ENCODE results near the gene CCSER2.

DNA sequence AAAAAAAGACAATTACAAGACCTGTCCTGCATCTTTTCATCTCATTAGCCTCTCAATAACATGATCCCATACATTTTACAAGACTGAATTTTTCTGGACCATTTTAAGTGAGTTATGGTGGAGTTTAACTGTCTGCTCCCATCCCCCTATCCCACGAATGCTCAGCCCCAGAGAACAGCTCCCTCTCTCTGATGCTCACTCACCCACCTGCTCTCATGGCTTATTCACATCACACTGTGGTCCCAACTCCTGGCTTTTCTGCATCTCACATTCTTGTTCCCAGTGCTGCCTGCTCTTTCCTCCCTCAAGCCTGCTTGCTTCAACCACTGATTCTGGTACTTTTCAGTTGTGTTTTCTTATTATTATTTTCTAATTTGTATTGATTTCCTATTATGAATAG, 20.4 kb upstream of the CCSER2 start:
- TF ChIP-seq EP300 (IDR thresholded peaks at IDR 0.05; ENCODE audit: borderline replicate concordance in 1 of 2, low read depth in 1 of 2, low read length in 1 of 2) (no peak), YY1 (IDR thresholded peaks at IDR 0.05; ENCODE audit: low read depth) (no peak), CHD2 (IDR thresholded peaks at IDR 0.05; ENCODE audit: low read length, partially characterized antibody) (no peak), ELF1 (IDR thresholded peaks at IDR 0.05) (no peak), POLR2AphosphoS5 (IDR thresholded peaks at IDR 0.05; ENCODE audit: low read depth, low read length) (no peak), GABPA (IDR thresholded peaks at IDR 0.05; ENCODE audit: low read depth) (no peak)
- TF ChIP-seq, protein P1, sequence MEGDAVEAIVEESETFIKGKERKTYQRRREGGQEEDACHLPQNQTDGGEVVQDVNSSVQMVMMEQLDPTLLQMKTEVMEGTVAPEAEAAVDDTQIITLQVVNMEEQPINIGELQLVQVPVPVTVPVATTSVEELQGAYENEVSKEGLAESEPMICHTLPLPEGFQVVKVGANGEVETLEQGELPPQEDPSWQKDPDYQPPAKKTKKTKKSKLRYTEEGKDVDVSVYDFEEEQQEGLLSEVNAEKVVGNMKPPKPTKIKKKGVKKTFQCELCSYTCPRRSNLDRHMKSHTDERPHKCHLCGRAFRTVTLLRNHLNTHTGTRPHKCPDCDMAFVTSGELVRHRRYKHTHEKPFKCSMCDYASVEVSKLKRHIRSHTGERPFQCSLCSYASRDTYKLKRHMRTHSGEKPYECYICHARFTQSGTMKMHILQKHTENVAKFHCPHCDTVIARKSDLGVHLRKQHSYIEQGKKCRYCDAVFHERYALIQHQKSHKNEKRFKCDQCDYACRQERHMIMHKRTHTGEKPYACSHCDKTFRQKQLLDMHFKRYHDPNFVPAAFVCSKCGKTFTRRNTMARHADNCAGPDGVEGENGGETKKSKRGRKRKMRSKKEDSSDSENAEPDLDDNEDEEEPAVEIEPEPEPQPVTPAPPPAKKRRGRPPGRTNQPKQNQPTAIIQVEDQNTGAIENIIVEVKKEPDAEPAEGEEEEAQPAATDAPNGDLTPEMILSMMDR (IDR thresholded peaks at IDR 0.05) = no peak

Measured in SK-N-SH (cell line).